Stimulated activated CD8-positive, alpha-beta memory T cell treated with anti-CD3 and anti-CD28 coated beads, Interleukin-15, amount 100 ng/mL, for 4 hours (primary cell): ENCODE data around the gene GNB5.
"Not testable (repeated sequence)": the region's sequence is repeated elsewhere in the genome, so short reads cannot be mapped to it uniquely, and the experiment has no call there.

Source experiments
- DNase-seq, 2 donors: peaks; one replicate each; pipeline ENCODE4 v3.0.0-alpha.2; 2020; ENCODE audit warnings: low read depth in 2 of 2

The GNB5 gene

DNA sequence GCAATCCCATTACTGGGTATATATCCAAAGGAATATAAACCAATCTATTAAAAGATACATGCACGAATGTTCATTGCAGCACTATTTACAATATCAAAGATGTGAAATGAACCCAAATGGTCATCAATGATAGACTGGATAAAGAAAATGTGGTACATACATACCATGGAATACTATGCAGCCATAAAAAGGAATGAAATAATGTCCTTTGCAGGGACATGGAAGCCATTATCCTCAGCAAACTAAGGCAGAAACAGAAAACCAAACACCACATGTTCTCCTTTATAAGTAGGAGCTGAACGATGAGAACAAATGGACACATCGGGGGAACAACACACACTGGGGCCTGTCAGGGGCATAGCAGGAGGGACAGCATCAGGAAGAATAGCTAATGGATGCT lies 21.0 kb downstream of the GNB5 start:
- not testable (repeated sequence) for DNase-seq

- DNase-seq = not testable (repeated sequence)
Observed at GRCh38 chr15:52165494-52166131, 25.6 kb downstream of the GNB5 start.

DNA sequence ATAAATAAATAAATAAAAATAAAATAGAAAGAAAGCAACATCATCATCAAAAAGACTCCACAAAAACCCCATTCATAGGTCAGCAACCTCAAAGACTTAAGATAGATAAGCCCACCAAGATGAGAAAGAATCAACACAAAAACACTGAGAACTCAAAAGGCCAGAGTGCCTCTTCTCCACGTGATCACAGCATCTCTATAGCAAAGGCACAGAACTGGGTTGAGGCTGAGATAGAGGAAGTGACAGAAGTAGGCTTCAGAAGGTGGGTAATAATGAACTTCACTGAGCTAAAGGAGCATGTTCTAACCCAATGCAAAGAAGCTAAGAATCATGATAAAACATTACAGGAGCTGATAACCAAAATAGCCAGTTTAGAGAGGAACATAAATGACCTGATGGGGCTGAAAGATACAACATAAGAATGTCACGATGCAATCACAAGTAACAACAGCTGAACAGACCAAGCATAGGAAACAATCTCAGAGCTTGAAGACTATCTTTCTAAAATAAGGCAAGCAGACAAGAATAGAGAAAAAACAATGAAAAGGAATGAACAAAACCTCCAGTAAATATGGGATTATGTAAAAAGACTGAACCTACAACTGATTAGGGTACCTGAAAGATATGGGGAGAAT lies 26.4 kb downstream of the GNB5 start:
- DNase-seq = no peak

DNA sequence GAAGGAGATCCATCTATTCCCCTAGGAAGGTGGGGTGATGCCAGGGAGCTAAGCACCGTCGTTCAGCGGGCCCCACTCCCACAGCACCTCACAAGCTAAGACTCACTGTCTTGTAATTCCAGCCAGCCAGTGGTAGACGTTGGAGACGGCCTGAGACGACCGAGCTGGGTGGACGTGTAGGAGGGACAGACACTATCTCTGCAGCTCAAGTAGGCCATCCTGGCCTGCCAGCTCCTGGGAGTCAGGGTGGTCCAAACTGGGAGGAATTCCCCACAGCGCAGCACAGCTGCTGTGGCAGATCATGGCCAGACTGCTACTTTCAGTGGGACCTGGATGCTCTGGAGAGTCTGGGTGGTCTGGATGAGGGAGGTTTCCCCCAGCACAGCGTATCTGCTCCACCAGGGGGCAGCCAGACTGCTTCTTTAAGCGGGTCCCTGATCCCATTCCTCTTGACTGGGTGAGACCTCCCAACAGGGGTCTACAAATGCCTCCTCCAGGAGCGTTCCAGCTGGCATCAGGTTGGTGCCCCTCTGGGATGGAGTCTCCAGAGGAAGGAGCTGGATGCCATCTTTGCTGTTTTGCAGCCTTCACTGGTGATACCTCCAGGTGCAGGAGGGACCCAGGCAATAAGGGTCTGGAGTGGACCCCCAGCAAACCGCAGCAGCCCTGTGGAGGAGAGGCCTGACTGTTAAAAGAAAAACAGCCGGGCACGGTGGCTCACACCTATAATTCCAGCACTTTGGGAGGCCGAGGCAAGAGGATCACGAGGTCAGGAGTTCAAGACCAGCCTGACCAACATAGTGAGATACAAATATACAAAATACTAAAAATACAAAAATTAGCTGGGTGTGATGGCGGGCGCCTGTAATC lies 27.6 kb downstream of the GNB5 start:
- DNase-seq = no peak

GRCh38 chr15:52162876-52163275 lies 28.3 kb downstream of the GNB5 start:
- no peak for DNase-seq

DNA sequence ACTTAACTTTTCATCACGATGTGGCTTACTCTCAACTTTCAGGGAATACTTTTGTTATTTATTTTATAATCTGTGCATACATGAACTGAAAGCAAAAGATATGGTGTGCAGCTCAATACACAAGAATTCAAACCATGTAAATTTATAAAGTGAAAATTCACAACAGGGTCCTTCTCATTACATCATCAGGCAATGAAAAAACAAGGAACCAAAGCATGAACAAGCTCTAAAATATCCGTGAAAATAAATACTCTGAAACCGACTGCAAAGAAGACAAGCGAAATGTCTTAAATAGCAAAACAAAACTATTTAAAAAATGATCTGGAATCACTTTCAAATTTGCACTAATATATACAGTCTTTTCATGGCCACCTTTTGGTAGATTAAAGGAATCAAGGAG lies 28.9 kb downstream of the GNB5 start:
- DNase-seq = no peak

- DNase-seq = no peak
Observed at GRCh38 chr15:52161406-52161966, 29.7 kb downstream of the GNB5 start.

- no peak for DNase-seq
Observed at GRCh38 chr15:52159645-52160044, 31.5 kb downstream of the GNB5 start.

DNA sequence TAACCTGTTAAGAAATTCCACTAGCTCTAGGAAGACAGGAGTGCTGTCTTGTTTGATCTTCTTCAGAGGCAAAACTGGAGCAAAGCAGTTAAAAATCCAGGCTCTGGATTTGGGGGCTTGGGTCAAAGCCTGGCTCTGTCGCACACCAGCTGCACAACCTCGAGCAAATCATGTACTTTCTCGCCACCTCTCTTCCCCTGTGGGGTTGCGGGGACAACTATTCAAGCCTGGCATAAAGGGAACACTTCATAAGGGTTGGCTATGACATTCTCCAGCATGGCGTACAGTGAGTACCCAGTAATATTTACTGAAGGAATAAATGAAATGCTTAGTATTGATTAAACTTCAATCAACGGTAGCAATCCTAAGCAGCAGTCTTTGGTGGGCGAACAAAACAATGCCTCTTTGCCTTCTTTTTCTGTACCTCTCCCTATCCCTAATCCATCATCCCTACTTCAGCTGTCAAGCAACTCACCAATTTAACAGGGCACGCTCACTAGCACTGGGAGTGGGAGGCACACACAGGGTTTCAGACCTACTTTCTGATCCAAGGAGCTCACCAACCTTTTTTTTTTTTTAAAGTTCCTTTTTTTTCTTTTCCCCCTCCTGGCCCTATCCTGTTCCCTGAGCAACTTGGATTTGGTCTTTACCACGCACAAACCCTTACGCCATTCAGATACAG lies 33.0 kb downstream of the GNB5 start:
- no peak for DNase-seq

DNA sequence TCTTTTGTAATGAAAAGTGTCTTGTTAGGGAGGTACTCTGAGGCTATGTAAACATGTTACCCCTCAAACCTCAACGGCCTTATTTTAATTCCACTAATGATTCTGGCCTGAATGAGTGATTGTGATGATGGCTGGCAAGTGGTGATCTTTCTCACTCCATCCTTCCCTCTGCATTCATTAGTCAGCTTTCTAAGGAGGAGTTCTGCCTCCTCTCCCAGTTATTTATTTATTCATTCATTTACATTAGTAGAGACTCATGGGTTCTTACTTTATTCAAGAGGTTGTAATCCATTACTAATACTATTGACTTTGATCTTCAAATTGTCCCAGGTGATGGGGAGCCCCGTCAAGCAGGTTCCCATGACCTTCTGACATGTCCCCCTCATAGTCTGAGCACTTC lies 35.3 kb downstream of the GNB5 start:
- no peak for DNase-seq

DNA sequence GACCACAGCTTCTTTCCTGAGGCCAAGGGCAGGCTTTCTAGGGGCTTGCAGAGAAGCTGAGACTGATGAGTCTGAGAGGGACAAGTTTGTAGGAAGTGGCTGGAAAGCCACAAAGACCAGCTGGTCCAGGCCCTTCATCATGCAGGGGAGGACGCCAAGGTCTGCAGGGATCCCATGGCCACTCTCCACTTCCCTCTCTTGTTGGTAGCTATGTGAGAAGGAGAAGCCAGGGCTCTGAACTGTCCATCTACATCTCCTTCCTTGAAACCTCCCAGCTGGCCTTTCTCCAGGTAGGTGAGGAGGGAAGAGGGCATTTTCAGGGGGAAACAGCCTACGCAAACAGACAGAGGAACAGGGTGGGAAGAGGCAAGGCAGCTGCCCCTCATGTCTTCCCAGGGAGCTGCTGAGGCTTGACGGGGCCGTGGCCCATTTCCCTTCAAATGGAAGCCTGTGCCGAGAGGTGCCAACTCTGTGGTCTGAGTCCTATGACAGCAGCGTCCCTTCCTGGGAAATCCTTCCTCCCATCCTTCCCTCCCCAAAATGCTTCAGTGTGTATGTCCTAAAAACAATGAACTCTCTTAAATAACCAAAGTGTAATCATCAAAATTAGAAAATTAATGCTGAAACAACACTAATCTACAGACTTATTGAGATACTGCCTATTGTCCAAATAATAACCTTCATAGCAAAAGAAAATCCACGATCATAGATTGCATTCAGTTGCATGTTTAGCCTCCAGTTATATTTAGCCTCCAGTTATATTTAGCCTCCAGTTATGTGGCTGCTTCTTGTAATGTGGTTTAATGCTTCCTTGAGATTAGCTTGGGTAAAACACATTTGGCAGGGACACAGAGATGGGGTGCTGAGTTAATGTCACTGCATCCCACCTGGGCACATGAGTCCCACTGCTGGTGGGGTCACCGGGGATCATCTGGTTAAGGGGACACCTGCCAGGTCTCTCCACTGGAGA lies 36.0 kb downstream of the GNB5 start:
- no peak for DNase-seq

GRCh38 chr15:52153900-52154895 lies 37.0 kb downstream of the GNB5 start:
- DNase-seq = no peak

DNA sequence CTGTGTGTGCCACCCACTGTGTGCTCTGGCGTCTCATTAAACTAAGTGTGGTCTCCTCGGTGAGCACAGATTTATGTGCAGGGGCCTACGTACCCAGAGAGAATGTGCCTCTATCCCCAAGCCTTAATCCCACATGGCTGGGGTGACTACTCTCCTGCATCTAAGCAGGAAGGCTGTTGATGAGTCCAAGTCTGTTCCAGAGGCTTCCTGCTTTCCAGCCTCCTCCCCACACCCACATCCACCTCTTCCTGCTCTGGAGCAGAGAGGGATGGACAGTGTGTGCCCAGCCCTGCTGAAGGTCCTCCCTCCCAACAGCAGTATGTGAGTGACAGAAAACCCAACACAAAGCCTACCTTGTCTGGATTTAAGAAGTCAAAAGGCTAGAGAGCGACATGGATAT lies 39.8 kb downstream of the GNB5 start:
- DNase-seq = no peak

- no peak for DNase-seq
Observed at GRCh38 chr15:52150871-52151270, 40.3 kb downstream of the GNB5 start.

DNA sequence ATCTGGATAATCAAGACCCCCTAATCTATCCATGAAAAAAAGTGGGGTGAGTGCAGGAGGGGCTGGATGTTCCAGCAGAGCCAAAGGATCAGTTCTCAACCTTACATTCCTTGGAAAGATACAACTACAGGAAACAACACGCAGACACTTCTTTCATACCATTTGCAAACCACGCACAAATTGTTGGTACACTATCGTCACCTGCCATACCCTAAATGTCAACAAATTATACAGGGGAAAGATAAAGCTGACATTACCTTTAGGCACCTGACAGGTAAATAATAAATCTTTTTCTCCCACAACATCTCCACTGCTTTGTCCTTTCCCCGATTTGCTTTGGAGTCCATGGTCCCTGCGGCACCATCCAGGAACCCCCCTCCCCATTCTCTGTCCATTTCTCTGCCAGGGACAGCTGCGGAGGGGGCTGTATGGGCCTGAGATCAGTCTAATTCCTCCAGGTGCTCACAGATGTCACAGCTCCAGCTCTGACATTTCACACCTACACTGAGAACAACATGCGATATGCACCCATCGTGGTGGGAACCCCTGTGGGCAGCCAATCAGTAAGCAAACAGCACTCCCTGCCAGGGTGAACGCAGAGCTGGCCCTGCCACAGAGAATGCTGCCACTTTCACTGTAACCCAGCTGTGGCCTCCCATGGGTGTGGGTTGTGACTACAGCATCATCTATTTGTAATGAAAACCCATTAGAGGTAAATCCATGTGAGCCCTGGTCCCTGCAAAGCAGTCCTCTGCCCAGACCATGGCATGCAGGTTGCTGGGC lies 41.0 kb downstream of the GNB5 start:
- DNase-seq = no peak

DNA sequence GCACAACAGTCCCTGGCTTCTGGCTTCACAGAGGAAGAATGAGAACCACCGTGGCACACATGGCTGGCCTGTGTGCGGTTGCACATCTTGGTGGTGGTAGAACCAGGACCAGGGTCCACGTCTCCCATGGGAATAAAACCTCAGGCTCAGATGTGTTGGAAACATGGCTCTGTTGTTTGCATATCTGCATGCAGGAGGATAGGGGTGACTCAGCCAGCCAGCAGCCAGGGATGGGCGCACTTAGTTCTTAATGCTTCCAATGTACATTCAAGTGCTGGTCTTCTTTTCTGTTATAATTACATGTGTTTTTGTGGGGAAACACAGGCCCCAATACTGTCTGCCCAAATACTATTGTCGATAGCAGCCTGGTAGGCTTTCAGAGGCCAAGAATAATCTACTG lies 42.8 kb downstream of the GNB5 start:
- no peak for DNase-seq

DNA sequence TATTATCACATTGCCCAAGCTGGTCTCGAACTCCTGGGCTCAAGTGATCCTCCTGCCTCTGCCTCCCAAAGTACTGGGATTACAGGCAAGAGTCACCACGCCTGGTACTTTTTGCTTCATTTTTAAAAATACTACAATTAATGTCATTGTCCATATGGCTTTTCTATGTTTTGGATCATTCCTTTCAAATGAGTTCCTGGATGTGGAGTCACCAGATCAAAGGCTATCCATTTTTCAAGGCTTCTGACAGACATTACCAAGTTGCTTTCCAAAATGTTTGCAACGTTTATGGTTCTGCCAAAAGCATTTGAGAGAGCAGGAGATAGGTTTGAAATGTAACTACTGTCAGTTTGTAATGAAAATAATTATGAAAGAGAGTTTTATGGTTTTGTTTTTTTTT lies 44.4 kb downstream of the GNB5 start:
- DNase-seq = no peak

DNA sequence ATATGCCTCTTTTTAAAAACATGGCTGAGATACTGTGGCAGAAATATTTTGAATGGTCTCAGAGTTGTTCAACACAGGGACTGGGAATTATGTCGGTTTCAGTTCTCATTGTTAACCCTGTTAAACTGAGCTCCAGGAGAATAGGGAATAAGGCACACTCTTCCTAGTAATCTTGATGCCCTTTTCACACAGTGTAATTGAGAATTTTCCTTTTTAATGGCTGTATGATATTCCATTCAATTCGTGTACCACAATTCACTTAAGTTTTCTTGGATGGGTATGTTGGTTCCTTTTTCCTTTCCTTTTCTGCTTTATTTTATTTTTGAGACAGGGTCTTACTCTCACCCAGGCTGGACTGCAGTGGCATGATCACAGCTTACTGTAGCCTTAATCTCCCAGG lies 44.9 kb downstream of the GNB5 start:
- no peak for DNase-seq

GRCh38 chr15:52144656-52145178 lies 46.5 kb downstream of the GNB5 start:
- no peak for DNase-seq
